T-helper 2 cell treated with Interferon-gamma antibody and Interleukin-4, amounts not matched to agents 100 ng/mL and 5 ng/mL, for 36 hours (primary cell): ENCODE results near the gene APBA1. TPM values are rescaled to one million over a fixed set of nuclear protein-coding genes. Genes with fewer than 3 reads are reported as not detected.

Source experiments
- intact Hi-C: fragments of 100-400 bp; cut with micrococcal nuclease; formaldehyde crosslinking; loops from one replicate; pipeline ENCODE4 v1.15.1; 2023
- total RNA-seq: library from RNA; stranded (reverse); gene quantifications from 2 replicates; pipeline ENCODE4 v1.2.3, GENCODE V29; 2022

The APBA1 gene
- total RNA-seq, 1 donor from 2014 or later = 6.2 TPM

DNA sequence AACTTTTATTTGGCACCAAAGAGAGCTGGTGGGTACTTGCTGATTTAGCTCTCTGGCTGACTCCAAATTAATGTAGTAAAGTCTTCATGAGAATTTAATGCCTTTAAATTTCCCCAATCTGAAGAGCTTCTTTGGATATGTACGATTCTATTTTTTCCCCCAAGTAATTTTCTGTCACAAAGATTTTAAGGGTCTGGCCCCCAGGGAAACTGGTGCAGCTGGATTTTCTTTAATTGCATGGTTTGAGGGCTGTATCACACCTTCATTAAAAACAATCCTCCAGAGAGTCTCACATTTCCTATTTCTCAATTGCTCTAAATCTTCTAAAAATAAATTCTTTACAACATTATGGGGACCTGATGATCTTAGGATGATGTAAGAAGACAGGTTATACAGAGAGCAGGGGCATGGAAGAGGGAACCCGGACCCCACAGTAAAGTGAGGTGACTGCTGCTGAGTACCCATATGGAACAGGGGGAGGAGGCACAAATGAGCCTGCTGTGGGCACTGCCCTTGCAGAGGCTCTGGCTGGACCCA lies 188.2 kb downstream of the APBA1 start:
- intact Hi-C loops = no loop called here

DNA sequence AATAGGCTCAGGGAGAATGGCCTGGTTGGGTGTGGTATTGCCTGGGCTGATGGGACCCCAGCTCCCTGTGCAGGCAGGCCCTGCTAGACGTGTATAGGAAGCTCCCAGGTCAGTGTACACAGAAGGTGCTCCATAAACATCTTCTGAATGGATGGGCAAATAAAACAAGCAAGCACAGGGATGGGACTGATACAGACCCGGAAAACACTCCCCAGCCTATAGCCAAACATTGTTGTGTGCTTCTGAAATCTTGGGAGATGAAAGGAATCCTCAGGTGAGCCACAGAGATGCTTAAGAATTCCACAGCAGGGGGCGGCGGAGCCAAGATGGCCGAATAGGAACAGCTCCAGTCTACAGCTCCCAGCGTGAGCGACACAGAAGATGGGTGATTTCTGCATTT lies 195.4 kb downstream of the APBA1 start:
- intact Hi-C loops = loop anchor here (5.0 to 10.0 kb wide), 2 partner anchors 34 to 68 kb away; no protein-coding TSS in a partner anchor

DNA sequence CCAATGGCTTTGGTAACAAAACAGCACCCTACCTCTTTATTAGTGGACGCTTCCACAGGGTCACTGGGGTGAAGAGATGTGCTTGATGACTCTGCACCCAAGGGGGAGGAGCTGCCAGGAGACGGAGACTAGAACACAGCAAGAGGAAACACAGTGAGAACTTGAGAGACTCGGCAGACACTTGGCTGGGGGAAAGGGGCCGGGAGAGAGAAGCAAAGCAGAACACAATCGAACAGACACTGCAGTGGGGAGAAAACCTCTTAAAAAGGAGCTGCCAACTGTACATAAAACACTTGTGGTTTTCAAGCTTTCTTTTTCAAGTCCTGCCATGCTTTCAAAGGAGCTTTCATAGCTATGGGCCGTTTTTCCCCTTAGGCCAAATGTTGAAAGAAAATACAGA lies 196.2 kb downstream of the APBA1 start:
- intact Hi-C loops = loop anchor here (5.0 to 10.0 kb wide), 2 partner anchors 34 to 69 kb away; no protein-coding TSS in a partner anchor

DNA sequence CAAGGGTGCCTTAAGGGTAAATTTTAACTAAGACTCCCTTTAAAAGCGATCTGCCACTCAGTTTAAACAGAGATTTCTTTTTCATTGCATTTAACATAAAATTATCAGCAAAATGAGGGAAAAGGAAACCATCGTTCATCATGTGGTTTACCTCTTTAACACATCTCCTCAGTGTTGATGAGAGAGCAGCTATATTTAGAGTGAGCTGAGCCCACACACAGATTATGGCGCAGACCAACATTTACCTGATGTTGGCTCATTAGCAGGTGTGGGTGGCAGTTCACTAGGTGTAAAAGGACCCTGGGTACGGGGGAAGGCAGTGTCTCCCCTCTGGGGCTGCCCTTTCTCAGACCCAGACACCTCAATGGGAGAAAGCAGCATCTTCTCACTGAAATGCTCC lies 197.3 kb downstream of the APBA1 start:
- intact Hi-C loops = loop anchor here (5.0 to 10.0 kb wide), 2 partner anchors 33 to 70 kb away; no protein-coding TSS in a partner anchor

DNA sequence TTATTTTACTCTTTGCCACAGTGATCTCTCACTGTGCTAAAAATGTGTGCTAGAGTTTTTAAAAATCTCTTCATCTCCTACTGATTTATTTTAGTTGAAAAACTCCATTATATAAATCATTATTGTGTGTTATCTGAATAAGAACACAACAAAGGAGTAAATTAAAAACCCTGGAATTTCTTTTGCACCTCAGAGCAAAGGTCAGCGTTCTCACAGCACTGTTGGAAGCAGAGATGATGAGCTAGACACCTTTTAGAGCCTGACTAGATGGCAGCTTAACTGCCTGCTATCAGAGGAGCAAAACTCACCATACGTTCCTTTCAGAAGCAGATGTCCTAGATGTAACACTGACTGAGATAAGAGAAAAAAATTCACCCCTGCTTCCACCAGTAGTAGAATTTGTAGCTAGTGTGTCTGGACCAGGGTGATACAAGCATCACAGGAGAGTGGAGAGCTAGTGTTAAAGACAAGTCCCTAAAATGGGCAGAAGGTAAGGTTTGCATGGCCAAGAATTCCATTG lies 200.0 kb downstream of the APBA1 start:
- intact Hi-C loops = loop anchor here (10.0 kb wide), 1 partner anchor 73 kb away; no protein-coding TSS in a partner anchor

DNA sequence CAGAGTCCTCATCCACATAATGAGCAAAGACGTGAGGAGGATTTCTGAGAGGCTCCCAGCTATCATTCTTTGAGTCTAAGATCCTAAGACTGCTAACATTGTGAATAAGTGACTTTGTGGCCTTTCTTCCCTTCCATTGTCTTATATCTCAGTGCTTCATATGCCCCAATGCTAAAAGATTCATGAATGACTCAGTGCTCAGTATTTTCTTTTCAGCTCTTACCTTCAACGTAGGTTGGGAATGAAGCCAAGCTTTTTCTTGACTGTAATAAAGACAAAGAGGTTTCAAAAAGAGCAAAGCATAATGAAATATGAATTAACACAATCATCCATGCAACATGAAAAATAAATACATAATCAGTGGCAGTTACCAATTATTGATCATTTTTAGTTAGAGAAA lies 200.7 kb downstream of the APBA1 start:
- intact Hi-C loops = loop anchor here (10.0 kb wide), 1 partner anchor 73 kb away; no protein-coding TSS in a partner anchor

DNA sequence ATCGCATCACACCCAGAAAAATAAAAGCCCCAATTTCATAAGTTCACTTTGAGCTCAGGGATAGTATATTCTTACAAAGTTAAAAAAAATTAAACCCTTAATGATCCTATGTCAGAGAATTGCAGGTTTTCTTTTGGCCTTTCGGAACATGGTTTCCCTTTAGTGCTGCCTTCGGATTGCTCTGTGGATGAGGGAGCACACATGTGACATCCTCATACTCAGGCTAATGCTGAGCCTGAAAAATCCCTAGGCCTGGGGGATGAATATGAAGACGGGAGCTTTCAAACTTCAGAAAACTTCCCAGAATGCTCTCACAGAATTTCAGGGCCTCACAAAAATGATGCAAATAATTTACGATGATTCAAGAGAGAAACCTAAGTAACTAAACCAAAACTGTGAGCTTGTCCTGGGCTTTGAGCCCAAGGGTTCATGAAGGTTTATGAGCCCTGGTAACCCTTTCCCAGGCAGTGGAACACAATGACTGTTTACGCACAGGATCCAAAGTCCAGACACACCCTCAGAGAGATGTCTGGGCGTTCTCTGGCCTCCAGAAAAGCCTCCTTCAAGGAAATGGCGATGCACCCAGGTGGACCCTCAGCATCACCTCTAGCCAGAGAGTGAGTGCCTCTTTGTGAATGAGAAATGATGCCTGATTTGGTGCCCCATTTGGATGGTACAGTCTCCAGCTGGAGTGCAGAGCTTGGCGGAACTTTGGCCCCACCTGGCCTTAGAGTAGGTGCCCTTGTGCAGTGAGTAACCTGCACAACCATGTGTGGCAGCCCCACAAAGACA lies 201.8 kb downstream of the APBA1 start:
- intact Hi-C loops = loop anchor here (10.0 kb wide), 1 partner anchor 74 kb away; no protein-coding TSS in a partner anchor

DNA sequence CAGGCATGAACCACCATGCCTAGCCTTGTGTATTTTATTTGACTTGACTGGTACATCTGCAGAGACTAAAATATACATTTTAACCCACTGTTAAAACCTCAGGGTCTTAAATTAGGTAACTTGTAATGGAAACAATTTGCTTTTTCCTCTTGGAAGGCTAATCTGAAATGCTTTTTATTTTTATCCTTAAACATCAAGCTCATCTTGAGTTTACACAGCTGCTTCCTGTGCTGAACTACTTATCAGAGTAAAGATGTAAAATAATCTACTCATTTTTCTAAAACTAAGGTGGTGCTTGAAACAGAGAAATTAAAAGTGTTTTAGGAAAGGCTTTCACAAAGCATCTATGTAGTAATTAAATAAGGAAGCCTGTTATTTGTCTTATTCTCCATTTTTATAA lies 203.0 kb downstream of the APBA1 start:
- intact Hi-C loops = no loop called here

DNA sequence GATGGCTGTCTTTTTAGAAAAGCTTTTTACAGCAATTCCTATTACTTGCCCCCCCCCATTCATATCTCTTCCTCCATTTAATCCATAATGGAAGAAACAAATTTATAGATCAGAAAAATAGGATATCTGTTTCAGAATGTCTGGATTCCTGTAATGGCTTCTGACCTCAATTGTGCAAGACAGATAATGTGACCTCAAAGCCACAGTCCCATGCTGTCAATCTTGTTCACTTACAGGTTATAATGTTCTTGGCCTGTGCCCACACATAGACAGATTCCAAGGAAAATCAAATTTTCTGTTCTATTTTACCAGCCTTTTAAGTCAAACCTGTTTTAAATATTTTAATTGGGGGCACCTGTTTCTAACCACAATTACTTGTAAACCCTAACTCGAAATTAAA lies 203.8 kb downstream of the APBA1 start:
- intact Hi-C loops = no loop called here

DNA sequence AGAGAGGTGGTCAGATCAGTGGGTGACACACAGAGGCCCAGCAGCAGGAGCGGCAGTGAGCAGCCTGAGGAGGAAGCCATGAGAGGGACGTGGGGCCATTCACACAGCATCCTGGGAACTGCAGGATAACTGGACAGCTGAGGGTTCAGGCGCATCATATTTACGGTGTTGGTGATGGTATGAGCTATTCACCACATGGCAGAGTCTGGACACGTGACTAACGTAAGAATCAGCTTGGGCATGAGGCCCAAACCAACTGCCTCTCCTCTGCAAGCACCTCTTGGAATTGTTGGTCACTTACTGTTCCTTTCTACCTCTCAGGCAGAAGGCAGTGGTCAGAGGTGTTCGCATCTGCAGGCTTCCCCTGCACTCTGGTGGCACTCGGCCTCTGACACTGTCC lies 206.0 kb downstream of the APBA1 start:
- intact Hi-C loops = no loop called here

DNA sequence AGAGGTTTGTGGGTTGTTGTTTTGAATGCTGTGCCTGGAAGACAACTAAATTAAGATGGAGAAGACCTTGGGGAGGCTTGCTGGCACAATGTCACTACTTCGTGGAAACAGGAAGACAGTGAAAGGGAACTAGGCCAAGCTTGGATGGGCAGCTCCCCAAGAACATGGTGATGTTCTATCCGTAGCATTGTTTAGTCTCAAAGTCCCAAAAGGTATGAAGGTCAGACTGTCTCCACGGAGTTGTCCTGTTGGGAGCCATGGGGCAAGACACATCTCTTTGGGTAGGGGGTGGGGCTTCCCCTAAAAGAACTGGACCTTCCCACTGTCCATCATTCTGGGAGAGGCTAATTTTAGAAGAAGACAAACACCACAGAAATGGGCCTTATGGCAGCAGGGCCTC lies 206.7 kb downstream of the APBA1 start:
- intact Hi-C loops = no loop called here

DNA sequence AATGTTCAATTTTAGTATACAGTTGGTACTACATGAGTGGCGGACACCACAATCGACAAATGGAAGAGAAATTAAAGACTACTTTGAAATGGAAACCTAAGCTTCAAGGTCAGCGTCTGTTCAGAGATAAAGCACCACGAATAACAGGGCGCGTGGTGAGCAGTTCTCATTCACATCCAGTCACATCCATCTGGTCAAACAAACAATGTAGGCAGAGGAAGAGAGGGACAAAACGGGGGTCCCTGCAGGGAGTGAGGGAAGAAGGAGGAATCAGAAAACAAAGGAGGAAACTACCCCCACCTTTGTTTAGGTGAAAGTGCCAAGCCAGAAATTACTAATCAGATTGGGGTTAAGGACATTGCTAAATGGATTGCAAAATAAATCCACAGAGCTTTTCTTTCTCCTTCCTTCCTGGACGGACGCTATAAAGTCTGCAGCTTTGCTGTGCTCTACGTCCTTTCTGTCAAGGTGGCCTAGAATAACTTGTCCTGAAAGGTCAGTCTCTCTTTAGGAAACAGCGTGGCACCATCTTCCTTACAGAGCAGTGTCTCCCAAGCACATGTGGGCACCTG lies 208.6 kb downstream of the APBA1 start:
- intact Hi-C loops = no loop called here

DNA sequence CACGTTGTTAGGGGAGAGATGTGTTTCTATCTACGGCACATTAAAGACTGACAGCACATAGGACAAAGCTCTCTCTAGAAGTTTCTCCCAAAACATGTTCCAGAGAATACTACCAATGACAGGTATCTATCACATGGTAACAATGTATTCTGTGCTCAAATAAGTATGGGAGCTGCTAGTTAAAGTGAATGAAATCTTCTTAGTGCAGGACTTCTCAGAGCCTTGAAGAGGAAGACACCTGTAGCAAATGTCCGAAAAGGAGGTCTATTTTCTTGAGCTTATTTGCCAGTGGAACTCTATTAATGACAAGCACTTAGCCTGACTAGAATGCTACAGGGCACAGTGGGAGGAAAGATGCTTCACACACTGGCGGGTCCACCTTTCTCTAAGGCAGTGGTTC lies 209.8 kb downstream of the APBA1 start:
- intact Hi-C loops = no loop called here

DNA sequence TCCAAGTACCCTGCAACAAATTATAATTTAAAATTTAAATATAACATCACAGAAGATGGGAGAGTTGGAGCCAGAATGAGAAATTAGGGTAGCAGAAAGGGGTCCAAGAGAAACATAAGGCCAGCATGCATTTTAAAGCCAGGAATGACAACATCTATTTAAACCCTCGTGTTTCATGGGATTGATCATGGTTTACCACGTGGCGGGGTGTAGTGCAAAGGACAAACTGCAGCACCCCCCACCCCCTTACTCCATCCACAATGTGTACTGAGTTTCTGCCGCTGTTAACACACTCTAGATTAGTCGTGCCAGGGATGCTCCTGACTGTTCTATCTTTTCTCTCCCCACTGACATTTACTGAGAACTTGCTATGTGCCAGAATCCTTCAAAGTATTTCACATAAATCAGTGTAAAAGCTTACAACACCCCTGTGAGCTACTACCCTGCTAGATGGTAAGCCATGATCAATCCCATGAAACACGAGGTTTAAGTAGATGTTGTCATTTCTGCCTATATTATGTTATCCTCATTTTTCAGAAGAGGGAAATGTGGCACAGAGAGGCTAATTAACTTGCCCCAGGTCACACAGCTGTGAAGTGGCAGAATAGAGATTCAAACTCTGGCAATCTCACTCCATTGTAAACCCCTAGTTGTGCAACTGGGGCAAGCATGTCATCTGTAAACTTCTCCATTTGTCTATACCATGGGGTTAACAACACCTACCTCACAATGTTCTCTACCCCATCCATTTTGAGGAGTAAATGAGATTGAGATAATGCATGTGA lies 210.9 kb downstream of the APBA1 start:
- intact Hi-C loops = no loop called here

DNA sequence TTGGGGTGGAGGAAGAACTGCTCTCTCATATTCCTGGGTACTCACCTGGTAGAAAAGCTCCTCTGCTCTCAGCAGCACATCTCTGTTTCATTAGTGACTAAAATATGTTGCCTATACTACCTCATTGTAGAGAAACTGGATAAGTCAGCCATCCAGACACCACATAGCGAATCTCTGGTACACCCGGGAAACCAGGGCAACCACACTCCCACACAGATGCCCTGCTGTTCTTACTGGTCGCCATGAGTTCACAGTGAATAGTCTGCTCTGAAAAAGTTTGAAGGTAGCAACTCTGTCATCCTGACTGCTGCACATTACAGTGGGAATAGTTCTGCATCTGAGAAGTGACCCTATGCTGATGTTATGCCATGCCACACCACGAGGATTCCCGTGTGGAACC lies 212.2 kb downstream of the APBA1 start:
- intact Hi-C loops = no loop called here

DNA sequence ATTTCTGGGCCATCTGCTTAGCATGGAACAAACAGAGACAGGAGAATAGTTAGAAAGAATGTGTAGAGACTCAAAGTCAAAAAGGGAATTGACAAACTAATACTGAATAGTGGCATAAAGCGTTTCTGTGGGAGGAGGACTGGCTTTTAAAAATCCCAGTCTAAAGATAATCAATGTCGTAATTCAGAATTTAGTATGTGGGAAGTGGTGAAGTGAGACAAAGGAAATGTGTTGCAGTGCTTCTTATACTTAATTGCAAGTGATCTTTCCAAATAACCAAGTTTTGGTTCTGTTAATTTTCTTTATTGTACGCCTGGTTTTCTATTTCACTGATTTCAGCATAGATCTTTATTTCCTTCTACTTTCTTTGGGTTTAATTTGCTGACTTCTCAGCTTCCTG lies 214.0 kb downstream of the APBA1 start:
- intact Hi-C loops = no loop called here

DNA sequence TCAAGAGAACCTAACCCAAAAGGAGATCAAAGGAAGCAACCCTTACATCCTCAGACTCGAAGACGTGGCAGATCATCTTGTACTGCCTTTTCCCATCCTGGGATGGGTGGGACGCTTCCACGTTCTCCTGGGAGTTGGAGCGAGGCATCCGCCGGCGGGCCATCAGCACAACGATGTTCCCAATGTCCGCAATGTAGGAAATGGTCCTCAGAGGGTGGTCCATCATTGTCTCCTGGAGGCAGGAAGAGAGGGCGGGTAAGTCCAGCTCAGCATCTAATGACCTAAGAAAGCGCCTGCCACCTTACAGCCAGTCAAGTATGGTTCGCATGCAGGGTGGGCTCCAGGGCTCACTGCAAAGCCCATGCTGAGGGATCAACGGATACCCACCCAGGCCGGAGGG lies 216.0 kb downstream of the APBA1 start:
- intact Hi-C loops = no loop called here

DNA sequence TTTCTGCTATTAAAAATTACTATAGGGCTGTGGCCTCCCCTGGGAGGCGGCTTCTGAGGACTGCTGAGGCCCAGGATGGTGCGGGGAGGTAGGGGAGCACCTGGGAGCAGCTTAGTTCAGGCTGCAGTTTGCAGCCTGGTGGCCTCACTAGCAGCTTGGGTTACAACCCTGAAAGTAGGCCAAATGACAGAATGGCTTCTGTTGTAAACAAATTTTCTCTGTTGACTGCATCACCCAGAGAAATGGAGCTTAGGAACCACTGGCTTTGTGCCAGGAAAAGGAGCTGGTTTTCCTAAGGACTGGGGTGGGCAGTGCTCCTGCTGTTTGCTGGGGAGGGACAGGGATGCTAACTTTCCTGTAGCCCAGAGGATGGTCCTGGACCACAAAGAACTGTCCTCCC lies 216.9 kb downstream of the APBA1 start:
- intact Hi-C loops = no loop called here

DNA sequence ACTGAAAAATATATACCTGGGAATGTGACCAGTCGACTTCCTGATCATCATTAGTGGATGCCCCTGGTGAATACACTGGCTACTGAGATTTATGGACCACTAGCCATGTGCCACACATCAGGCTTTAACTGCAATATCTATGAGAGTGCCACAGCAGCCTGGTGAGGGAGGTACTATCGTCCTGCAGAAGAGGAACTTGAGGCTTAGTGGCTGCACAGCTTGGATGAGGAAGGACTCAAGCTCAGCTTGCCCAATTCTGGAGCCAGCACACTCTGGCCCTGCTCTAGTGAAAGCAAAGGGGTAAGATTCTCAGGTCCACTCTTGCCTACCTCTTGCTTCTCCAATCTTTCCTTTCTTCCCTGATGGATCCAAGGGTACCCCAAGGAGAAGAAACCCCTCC lies 217.8 kb downstream of the APBA1 start:
- intact Hi-C loops = no loop called here

DNA sequence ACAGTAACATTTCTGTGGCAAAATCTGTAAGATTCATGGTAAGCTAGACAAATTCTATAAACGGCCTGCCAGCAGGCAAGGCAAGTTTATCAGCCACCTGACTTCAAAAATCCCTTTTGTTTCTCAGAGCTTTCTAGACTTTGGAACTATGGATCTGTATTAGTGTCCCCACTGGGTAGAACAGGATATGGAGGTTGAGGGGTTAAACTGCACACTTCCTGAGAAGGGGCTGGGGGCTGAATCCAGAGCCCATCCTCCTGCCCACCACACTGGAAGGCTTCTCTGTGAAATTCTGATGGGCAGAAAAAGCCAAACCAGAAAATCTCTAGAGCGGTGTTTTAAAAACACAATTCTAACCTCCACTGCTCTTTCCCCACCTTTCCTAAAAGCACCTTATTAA lies 218.4 kb downstream of the APBA1 start:
- intact Hi-C loops = no loop called here

DNA sequence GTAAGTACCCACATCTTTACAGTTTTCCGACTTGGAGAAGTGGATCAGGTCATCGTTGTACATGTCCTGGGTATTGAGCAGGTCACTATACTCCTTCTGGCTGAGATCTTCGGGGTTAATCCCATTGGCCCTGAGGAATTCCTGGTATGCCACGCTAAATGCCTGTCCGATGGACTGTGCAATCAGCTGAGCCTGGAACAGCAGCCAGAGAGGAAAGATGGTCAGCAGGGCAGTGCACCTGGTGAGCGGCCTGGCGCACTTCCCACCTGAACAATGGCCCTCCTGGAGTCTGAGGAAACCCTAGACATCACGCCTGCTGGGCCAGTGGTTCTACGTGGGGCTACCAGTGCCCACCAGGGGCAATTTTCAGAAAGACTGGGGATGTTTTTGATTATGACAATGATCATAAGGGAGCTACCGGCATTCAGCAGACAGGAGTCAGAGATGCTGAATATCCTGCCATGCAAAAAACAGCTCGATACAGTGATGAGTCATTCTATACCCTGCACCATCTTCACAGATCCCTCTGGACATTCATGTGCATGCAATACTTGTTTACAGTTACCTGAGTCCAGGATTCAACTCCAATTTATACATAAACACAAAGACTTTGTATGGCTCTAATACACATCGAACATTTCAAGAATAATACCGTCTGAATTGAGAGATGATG lies 219.9 kb downstream of the APBA1 start:
- intact Hi-C loops = no loop called here
